GM18519 (cell line): ENCODE measurements around the gene RBM17.
A peak's percentile ranks its signal among the peaks of the same experiment; 100 is the strongest.
"Not testable (repeated sequence)": the region's sequence is repeated elsewhere in the genome, so short reads cannot be mapped to it uniquely, and the experiment has no call there.

Source experiments
- ATAC-seq: cut with Tn5 transposase; IDR thresholded peaks from one replicate; pipeline ENCODE4 v1.9.1; 2021; ENCODE audit warnings: mild to moderate bottlenecking, moderate library complexity; ENCODE audit not compliant: unreplicated experiment, low FRiP score

RBM17 gene

GRCh38 chr10:6077071-6077675, 11.7 kb upstream of the RBM17 start:
- ATAC-seq, result no peak

DNA sequence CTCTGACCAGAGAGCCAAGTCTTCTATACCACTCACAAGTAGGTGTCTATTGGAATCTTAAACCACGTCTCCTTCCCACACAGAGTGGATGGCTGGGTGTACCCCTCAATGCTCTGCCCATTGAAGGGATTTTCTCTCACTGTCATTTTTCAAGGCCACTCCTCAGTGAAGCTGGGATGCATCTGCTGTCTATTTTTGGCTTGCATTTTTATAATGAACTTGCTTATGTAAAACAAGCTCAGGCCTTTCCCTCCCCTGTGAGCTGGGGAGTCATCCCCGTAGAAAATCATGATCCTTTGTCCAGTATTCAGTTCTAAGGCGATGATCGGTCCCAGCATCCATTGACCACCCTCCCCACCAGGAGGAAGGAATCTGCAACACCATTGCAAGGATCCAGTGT, 9.8 kb upstream of the RBM17 start:
- no peak for ATAC-seq

DNA sequence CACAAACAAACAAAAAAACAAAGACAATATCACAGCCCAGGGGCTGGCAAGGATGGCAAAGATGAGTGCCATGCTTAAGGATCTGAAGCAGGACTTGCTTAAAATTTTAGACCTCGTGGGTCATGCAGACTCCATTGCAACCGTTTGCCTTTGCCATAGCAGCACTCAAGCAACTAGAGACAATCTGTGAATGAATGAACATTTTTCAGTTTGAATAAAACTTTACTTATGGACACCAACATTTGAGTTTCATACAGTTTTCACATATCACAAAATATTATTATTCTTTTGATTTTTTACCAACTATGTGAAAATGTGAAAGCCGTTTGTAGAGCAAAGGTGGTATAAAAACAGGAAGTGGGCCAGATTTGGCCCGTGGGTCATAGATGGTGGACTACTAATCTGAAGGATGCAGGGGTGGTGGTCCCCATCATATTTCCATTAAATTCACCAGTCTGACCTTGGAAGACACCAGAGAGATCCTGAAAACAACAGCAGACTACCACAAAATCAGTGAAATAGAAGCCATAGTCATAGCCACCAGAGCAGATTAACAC, 8.3 kb upstream of the RBM17 start:
- no peak for ATAC-seq

GRCh38 chr10:6082496-6083395, 6.1 kb upstream of the RBM17 start:
- ATAC-seq, result no peak

DNA sequence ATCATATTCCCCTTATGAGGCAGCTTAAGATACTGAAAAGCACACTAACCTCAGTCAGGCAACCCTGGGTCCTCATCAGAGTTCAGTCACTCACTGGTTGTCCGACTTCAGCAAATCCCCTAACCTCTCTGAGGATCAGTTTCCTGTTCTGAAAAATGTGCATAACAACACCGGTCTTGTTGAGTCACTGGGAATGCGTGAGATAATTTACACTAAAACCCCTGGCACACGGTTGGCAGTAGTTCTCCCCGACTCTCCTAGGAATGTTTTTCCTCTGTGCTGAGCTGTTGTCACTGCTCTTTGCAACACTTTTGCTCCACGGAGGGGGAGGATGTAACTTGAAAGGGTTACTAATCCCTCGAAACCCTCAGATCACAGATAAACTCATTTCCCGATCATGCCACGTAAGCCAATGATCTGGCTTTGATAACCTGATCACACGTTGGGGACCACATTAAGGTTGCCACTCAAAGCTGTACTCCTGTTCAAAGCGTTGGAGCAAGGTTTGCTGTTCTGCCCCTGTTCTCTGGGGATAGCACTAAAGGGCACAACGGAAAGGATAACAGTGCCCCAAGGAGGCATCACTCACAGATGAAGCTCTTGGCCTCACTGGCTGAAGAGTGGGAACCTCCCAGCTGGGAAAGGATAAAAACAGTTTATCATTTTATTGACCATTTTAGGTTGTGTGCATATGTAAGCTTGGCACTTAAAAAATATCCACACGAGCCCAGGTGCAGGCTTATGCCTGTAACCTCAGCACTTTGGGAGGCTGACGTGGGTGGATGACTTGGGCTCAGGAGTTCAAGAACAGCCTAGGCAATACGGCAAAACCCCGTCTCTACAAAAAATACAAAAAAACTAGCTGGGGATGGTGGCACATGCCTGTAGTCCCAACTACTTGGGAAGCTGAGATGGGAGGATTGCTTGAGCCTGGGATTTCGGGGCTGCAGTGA, 5.0 kb upstream of the RBM17 start:
- no peak for ATAC-seq

DNA sequence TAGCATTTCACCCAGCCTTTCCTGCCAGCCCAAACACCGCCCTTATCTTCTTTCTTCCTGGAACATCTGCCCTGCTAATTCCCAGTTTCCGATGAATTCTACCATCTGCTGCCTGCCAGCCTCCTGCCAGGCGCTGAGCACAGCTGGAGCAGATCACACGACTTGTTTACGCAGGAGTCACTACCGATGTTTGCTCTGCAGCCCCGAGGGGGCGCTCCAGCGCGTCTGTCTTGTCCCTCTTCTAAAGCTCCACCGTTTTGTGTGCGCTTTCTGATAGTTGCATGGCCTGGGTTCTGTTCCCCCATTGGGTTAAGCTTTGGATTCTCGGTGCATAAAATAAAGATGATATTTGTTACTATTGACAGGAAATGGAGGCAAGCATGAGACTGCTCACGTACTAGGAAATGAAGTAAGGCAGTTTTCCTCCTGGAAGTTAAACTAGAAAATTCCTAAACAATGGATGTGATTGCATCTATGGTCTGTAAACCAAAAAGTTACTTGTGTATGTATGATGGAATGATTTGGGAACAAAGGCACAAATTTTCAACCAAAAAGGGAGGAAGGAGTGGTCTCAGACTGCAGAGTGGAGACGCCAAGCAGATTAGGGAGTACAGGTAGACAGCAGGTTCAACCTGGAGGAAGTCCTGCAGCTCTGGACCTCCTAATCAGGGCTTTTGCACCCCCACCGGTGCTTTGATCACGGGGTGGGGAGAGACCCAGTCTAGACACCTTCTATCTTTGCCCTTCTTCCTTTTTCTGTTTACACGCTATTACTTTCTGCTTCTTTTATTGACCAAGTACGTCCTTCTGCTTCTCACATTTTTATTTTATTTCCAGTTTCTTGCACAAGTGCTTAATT, 2.2 kb upstream of the RBM17 start:
- peak; percentile 43 for ATAC-seq

GRCh38 chr10:6089334-6090219, 743 bp downstream of the RBM17 start:
- ATAC-seq, result no peak

GRCh38 chr10:6091630-6092029, 2.8 kb downstream of the RBM17 start:
- ATAC-seq, result no peak

GRCh38 chr10:6092731-6093130, 3.9 kb downstream of the RBM17 start:
- no peak for ATAC-seq

DNA sequence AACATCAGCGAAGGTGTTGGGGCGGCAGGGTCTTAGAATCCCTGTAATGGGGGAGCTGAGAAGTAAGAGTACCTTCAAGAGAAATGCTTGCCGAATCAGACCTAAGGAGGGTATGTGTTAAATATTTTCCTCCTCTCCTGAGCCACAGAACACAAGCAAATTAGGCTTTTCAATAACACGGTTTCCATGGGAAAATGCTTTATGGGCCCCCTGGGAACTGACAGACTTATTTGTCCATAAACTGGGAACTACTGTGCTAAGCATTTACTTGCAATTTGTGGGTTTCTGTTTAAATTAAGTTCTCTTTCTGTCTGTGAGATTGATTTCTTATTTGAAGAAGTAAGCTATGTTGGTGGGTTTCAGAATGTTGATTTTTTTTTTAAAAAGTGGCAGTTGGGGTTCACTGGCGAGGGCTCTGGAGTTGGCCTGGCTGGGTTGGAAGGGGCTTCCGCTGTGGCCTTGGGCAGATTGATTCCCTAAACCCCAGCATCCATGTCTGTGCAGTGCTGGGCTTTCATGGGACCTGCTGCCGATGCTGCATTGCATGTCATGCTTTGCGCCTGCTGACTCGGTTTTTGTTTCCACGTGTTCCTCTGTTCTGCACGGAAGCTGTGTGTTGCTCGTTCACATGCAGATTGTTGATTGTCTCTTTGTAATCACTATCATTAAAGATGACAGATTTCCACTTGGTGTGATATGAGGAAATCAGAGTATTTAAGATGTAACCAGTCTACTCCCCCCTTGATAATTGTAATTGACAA, 7.2 kb downstream of the RBM17 start:
- ATAC-seq, result no peak

DNA sequence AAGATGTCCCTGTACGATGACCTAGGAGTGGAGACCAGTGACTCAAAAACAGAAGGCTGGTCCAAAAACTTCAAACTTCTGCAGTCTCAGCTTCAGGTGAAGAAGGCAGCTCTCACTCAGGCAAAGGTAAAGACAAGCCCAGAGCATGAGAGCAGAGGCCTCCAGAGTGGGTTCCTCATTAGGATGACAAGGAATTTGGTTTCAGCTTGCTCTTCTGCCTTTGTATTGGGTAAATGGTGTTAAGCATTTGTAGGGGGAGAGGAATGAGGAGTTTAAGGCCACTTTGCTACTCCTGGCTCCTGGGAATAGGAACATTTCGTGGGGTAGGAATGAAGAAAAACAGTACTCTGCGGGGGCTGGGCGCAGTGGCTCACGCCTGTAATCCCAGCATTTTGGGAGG, 8.2 kb downstream of the RBM17 start:
- ATAC-seq, result no peak

- no peak for ATAC-seq
Measured at GRCh38 chr10:6098156-6098555, 9.3 kb downstream of the RBM17 start.

DNA sequence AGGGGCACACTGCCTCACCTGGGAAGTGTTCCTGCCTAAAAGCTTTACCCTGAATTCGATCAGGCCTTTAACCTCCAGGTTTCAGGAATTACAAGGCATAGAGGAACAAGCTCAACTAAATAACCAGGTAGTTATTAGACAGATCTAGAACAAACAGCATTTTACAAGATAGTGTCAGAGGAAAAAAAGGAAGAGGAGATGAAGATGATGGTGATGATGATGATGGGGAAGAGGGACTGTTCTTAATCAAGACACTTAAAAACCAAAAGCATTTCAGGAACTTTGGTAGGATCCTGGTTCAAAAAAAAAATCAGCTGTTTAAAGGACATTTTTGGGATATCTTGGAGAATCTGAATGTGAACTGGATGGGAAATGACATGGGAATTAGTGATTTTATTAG, 11.5 kb downstream of the RBM17 start:
- no peak for ATAC-seq

- ATAC-seq, result no peak
Measured at GRCh38 chr10:6101181-6101580, 12.3 kb downstream of the RBM17 start.

DNA sequence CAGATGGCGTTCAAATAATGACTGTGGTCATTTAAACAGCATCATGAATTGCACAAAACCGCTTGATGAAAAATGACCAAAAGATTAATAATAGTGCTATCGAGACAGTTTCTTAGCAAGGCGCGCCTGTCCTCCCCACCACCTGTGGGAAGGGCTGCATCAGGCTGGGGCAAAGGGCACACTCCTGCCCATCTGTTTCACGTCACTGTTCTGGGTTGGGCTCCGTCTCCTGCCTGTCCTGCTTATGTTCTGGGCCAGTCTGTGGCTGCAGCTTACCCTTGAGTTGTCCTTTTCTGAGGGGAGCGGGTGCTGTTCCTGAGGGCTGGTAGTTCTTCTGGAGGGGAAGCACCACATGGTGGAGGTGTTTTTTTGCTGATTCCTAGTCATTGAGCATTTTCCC, 13.3 kb downstream of the RBM17 start:
- ATAC-seq, result no peak

DNA sequence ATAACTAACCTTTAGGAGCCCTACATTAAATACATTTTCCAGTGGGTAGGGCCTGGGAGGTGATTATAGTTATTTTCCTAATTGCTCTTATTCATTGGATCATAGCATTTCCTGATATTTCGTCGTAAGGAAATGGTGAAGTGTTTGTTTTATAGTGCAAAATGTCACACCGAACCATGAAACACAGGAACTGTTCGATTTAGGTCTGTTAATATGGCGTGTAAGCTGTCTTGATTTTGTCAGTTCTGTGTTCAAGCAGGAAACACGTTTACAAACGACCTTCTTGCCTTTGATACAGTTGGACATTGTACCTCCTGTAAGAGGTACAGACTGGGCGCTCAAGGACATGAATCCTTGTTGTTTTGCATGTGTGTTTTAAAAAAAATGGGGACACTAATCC, 14.8 kb downstream of the RBM17 start:
- ATAC-seq, result no peak

DNA sequence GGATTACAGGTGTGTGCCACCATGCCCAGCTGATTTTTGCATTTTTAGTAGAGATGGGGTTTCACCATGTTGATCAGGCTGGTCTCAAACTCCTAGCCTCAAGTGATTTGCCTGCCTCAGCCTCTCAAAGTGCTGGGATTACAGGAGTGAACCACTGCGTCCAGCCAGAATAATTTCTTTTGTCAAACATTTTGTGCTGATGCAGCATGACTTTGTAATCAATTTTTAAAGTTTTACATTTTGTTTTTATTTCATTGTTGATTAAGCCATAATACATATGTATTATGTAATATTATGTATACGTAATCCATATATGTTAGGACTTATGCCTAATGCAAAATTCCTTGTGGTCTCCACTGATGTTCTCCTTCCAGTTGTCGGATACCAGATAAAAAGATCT, 18.8 kb downstream of the RBM17 start:
- ATAC-seq, result not testable (repeated sequence)

- no peak for ATAC-seq
Measured at GRCh38 chr10:6108072-6108471, 19.2 kb downstream of the RBM17 start.
